HG03159 (cell line): ENCODE measurements around the gene ARHGEF39.

ENCODE experiments used
- ATAC-seq: cut with Tn5 transposase; IDR thresholded peaks from one replicate; pipeline ENCODE4 v1.9.1; 2021; ENCODE audit warnings: mild to moderate bottlenecking, moderate library complexity; ENCODE audit not compliant: unreplicated experiment

ARHGEF39 gene

GRCh38 chr9:35691757-35692301, 26.8 kb upstream of the ARHGEF39 start:
- ATAC-seq: no peak

- no peak for ATAC-seq
Observed at GRCh38 chr9:35691334-35691650, 26.3 kb upstream of the ARHGEF39 start.

GRCh38 chr9:35690614-35691333, 25.8 kb upstream of the ARHGEF39 start:
- ATAC-seq: no peak

GRCh38 chr9:35690294-35690613, 25.3 kb upstream of the ARHGEF39 start:
- ATAC-seq: no peak

GRCh38 chr9:35689542-35690293, 24.7 kb upstream of the ARHGEF39 start, which contains the start of gene TPM2:
TPM2 (minus strand) TSS chr9:35689925; CDS start chr9:35689817, 108 bp downstream.
- no peak for ATAC-seq

- no peak for ATAC-seq
Observed at GRCh38 chr9:35688558-35689541, 23.9 kb upstream of the ARHGEF39 start.

GRCh38 chr9:35687972-35688557, 23.1 kb upstream of the ARHGEF39 start:
- ATAC-seq: no peak

GRCh38 chr9:35687306-35687705, 22.3 kb upstream of the ARHGEF39 start:
- ATAC-seq: no peak

- no peak for ATAC-seq
Observed at GRCh38 chr9:35686222-35687203, 21.5 kb upstream of the ARHGEF39 start.

GRCh38 chr9:35685506-35685905, 20.5 kb upstream of the ARHGEF39 start:
- ATAC-seq: no peak

- ATAC-seq: no peak
Observed at GRCh38 chr9:35684921-35685320, 19.9 kb upstream of the ARHGEF39 start.

- ATAC-seq: no peak
Observed at GRCh38 chr9:35683323-35683722, 18.3 kb upstream of the ARHGEF39 start.

GRCh38 chr9:35682520-35683315, 17.7 kb upstream of the ARHGEF39 start:
- ATAC-seq: no peak

- no peak for ATAC-seq
Observed at GRCh38 chr9:35682051-35682450, 17.1 kb upstream of the ARHGEF39 start.

GRCh38 chr9:35681341-35682002, 16.5 kb upstream of the ARHGEF39 start:
- no peak for ATAC-seq

GRCh38 chr9:35680331-35681105, 15.5 kb upstream of the ARHGEF39 start:
- ATAC-seq: no peak

- ATAC-seq: no peak
Observed at GRCh38 chr9:35679766-35680330, 14.9 kb upstream of the ARHGEF39 start.
